Endodermal cell (in vitro differentiated cells): Measurements from ENCODE around the gene GGT6. TPM values are rescaled to one million over a fixed set of nuclear protein-coding genes. Genes with fewer than 3 reads are reported as not detected.

Experiments used
- DNase-seq: peaks from one replicate; pipeline ENCODE4 v3.0.0-alpha.2; 2017
- H3K27ac ChIP-seq: 2 replicates; pipeline ENCODE4 v1.5.1; 2013; ENCODE audit warnings: mild to moderate bottlenecking, low read depth, low read length, moderate library complexity
- H3K27me3 ChIP-seq: 2 replicates; pipeline ENCODE4 v1.6.1; 2013; ENCODE audit warnings: mild to moderate bottlenecking, low read length, moderate library complexity; ENCODE audit not compliant: insufficient read depth, control insufficient read depth, poor library complexity, severe bottlenecking
- H3K36me3 ChIP-seq: 2 replicates; pipeline ENCODE4 v1.7.0; 2013; ENCODE audit warnings: mild to moderate bottlenecking, low read length, moderate library complexity; ENCODE audit not compliant: control insufficient read depth, insufficient read depth
- H3K4me1 ChIP-seq: one replicate; pipeline ENCODE4 v1.7.0; 2013; ENCODE audit warnings: low read length; ENCODE audit not compliant: control insufficient read depth, insufficient read depth
- H3K4me3 ChIP-seq: 2 replicates; pipeline ENCODE4 v1.5.1; 2013; ENCODE audit warnings: mild to moderate bottlenecking, low read length, moderate library complexity
- H3K9ac ChIP-seq: 2 replicates; pipeline ENCODE4 v1.6.1; 2013; ENCODE audit warnings: mild to moderate bottlenecking, low read length, moderate library complexity; ENCODE audit not compliant: poor library complexity, severe bottlenecking; ENCODE audit errors: extremely low read depth
- H3K9me3 ChIP-seq: 2 replicates; pipeline ENCODE4 v1.6.1; 2013; ENCODE audit warnings: mild to moderate bottlenecking, low read length, moderate library complexity; ENCODE audit not compliant: control insufficient read depth
- H3K27ac Mint-ChIP-seq: 2 replicates; pipeline ENCODE4 v1.8.0; 2020; ENCODE audit warnings: mixed read lengths
- H3K27me3 Mint-ChIP-seq: 2 replicates; pipeline ENCODE4 v1.8.0; 2021; ENCODE audit warnings: mild to moderate bottlenecking, mixed read lengths; ENCODE audit not compliant: insufficient read depth
- H3K36me3 Mint-ChIP-seq: 2 replicates; pipeline ENCODE4 v1.8.0; 2020; ENCODE audit warnings: low read depth, mixed read lengths
- H3K4me1 Mint-ChIP-seq: 2 replicates; pipeline ENCODE4 v1.8.0; 2020; ENCODE audit warnings: mixed read lengths
- H3K4me3 Mint-ChIP-seq: 2 replicates; pipeline ENCODE4 v1.8.0; 2020; ENCODE audit warnings: mild to moderate bottlenecking, moderate library complexity, mixed read lengths
- H3K9me3 Mint-ChIP-seq: 2 replicates; pipeline ENCODE4 v1.8.0; 2020; ENCODE audit warnings: mild to moderate bottlenecking, mixed read lengths
- CTCF ChIP-seq: fragments of 200-600 bp; sonication (generic); conservative IDR thresholded peaks from 2 replicates; pipeline ENCODE4 v1.5.0; 2021; ENCODE audit warnings: antibody characterized with exemption, mild to moderate bottlenecking
- WGBS, 2 experiments: methylation state at CpG; one replicate each; pipeline versions ENCODE4 v1.1.5 to v1.1.7; 2013; ENCODE audit warnings: missing lambda C conversion rate in 2 of 2, mixed read lengths in 1 of 2; ENCODE audit not compliant: insufficient coverage in 1 of 2, insufficient read length in 1 of 2; 5-methylcytosine and 5-hydroxymethylcytosine counted together
- total RNA-seq, 2 donors: library from RNA; stranded (reverse); fragmentation: NEBNext Ultra II Directional in 1 of 2; extraction: Animal tissue kit (Norgen Biotek cat#: 25700) in 1 of 2; gene quantifications; 2 replicates in 1 of 2; 3 replicates in 1 of 2; pipeline ENCODE4 v1.2.1, GENCODE V29; 2021

Gene GGT6
- total RNA-seq, 2 donors from 2014 or later = not detected

GRCh38 chr17:4537451-4538235, 22.7 kb downstream of the GGT6 start:
- no peaks in the 10 kb centered on the region for H3K27me3 ChIP-seq
- TF ChIP-seq CTCF = no peak
- Mint-ChIP-seq H3K9me3 (no peaks in the 10 kb centered on the region), H3K36me3 (peaks cover 20% of the 10 kb centered on the region), H3K4me1 (peaks cover 5% of the 10 kb centered on the region), H3K4me3 (no peak overlapping the region), H3K27me3 (peaks cover 14% of the 10 kb centered on the region), H3K27ac (no peak overlapping the region)
- 88 to 98% methylated on average over 13 to 19 of the region's 19 CpGs for WGBS, 2 experiments
- no peaks in the 10 kb centered on the region for H3K9me3 ChIP-seq
- H3K9ac ChIP-seq = no peak overlapping the region
- no peak overlapping the region for H3K27ac ChIP-seq
- DNase-seq = no peak
- no peaks in the 10 kb centered on the region for H3K4me1 ChIP-seq
- H3K36me3 ChIP-seq = peaks cover 23% of the 10 kb centered on the region
- no peak overlapping the region for H3K4me3 ChIP-seq

- no peaks in the 10 kb centered on the region for H3K27me3 ChIP-seq
- peaks cover 16% of the 10 kb centered on the region for H3K36me3 ChIP-seq
- Mint-ChIP-seq H3K9me3 (no peaks in the 10 kb centered on the region), H3K4me3 (no peak overlapping the region), H3K4me1 (peaks cover 5% of the 10 kb centered on the region), H3K36me3 (peaks cover 14% of the 10 kb centered on the region), H3K27me3 (peaks cover 22% of the 10 kb centered on the region), H3K27ac (no peak overlapping the region)
- DNase-seq = peak; percentile 60
- H3K9me3 ChIP-seq = no peaks in the 10 kb centered on the region
- no peak for TF ChIP-seq CTCF
- H3K9ac ChIP-seq = no peak overlapping the region
- H3K4me3 ChIP-seq = no peak overlapping the region
- no peaks in the 10 kb centered on the region for H3K4me1 ChIP-seq
- whole genome bisulfite sequencing, 2 experiments = 70 to 86% methylated on average over 6 to 18 of the region's 18 CpGs
- no peak overlapping the region for H3K27ac ChIP-seq
These were observed 23.5 kb downstream of the GGT6 start for GRCh38 chr17:4536742-4537411.

GRCh38 chr17:4536259-4536741, 24.1 kb downstream of the GGT6 start:
- peaks cover 10% of the 10 kb centered on the region for H3K36me3 ChIP-seq
- H3K27me3 Mint-ChIP-seq = peaks cover 28% of the 10 kb centered on the region
- no peak for DNase-seq
- H3K4me3 ChIP-seq = no peak overlapping the region
- peak overlapping the region; percentile 9 for H3K4me3 Mint-ChIP-seq
- no peaks in the 10 kb centered on the region for H3K4me1 ChIP-seq
- H3K9me3 ChIP-seq = no peaks in the 10 kb centered on the region
- H3K9me3 Mint-ChIP-seq = no peaks in the 10 kb centered on the region
- peaks cover 5% of the 10 kb centered on the region for H3K4me1 Mint-ChIP-seq
- peaks cover 10% of the 10 kb centered on the region for H3K36me3 Mint-ChIP-seq
- no peaks in the 10 kb centered on the region for H3K27me3 ChIP-seq
- no peak overlapping the region for H3K9ac ChIP-seq
- H3K27ac Mint-ChIP-seq = no peak overlapping the region
- 55 to 69% methylated on average over 5 to 19 of the region's 19 CpGs for WGBS, 2 experiments
- H3K27ac ChIP-seq = no peak overlapping the region
- no peak for TF ChIP-seq CTCF
